ENCODE results near the gene PSMB1. TPM values are rescaled to one million over a fixed set of nuclear protein-coding genes. Genes with fewer than 3 reads are reported as not detected.
"Not testable (repeated sequence)": the region's sequence is repeated elsewhere in the genome, so short reads cannot be mapped to it uniquely, and the experiment has no call there.

The PSMB1 gene
- total RNA-seq, 1 donor = 265 TPM

DNA sequence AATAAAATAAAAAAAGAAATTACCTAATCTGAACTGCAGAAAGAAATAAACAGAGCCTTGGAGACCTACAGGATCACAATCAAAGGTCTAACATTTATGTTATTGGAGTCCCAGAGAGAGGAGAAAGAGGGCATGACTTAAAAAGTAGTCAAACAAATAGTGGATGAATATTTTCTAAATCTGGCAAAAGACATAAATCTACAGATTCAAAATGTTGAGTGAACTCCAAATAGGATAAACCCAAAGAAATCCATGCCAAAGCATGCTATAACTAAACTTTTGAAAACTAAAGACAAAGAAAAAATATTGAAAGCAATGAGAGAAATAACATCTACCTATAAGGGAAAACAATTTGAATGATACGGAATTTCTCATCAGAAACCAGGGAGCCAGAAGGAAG, 38.2 kb downstream of the PSMB1 start:
- Histone ChIP-seq H3K36me3 (ENCODE audit: insufficient read depth, low read length) (no peaks in the 10 kb centered on the region), H2AFZ (ENCODE audit: low read length) (no peak overlapping the region), H3K4me2 (ENCODE audit: insufficient read depth, low read length) (no peak overlapping the region), H3K4me1 (ENCODE audit: insufficient read depth, low read length) (no peaks in the 10 kb centered on the region), H3K79me2 (ENCODE audit: insufficient read depth, low read length) (no peaks in the 10 kb centered on the region), H3K4me3 (ENCODE audit: insufficient read depth, low read length) (no peak overlapping the region), H4K20me1 (ENCODE audit: insufficient read depth, low read length) (no peaks in the 10 kb centered on the region), H3K27ac (ENCODE audit: low read depth, low read length) (no peak overlapping the region), H3K9me3 (ENCODE audit: low read depth, low read length) (no peaks in the 10 kb centered on the region), H3K27me3 (ENCODE audit: insufficient read depth, low read length) (no peaks in the 10 kb centered on the region)
- TF ChIP-seq, protein P1, sequence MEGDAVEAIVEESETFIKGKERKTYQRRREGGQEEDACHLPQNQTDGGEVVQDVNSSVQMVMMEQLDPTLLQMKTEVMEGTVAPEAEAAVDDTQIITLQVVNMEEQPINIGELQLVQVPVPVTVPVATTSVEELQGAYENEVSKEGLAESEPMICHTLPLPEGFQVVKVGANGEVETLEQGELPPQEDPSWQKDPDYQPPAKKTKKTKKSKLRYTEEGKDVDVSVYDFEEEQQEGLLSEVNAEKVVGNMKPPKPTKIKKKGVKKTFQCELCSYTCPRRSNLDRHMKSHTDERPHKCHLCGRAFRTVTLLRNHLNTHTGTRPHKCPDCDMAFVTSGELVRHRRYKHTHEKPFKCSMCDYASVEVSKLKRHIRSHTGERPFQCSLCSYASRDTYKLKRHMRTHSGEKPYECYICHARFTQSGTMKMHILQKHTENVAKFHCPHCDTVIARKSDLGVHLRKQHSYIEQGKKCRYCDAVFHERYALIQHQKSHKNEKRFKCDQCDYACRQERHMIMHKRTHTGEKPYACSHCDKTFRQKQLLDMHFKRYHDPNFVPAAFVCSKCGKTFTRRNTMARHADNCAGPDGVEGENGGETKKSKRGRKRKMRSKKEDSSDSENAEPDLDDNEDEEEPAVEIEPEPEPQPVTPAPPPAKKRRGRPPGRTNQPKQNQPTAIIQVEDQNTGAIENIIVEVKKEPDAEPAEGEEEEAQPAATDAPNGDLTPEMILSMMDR (IDR thresholded peaks at IDR 0.05; ENCODE audit: extremely low read depth, low read depth, low read length) = no peak
- no peak for DNase-seq (ENCODE audit: insufficient read length, low spot score, missing footprints)

DNA sequence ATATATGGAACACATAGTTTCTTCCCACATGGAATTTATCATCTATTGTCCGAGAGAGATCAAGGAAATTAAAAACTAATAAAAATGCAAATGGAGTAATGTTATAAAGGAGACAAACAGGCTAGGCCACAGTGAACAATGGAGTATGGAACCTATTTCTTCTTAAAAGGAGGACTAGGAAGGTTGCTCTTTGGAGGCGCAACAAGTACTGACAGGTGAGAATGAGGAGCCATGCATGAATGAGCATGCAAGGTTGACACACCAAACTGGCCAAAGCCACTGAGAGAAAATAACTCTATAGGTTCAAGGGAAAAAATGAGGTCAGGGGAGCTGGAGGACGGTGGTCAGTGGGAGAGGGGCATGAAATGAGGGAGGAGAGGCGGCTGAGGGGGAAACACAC, 40.9 kb downstream of the PSMB1 start:
- Histone ChIP-seq H3K4me3 (ENCODE audit: insufficient read depth, low read length) (no peak overlapping the region), H3K4me2 (ENCODE audit: insufficient read depth, low read length) (no peak overlapping the region), H3K79me2 (ENCODE audit: insufficient read depth, low read length) (no peaks in the 10 kb centered on the region), H3K36me3 (ENCODE audit: insufficient read depth, low read length) (no peaks in the 10 kb centered on the region), H3K4me1 (ENCODE audit: insufficient read depth, low read length) (no peaks in the 10 kb centered on the region), H3K27ac (ENCODE audit: low read depth, low read length) (no peak overlapping the region), H4K20me1 (ENCODE audit: insufficient read depth, low read length) (no peaks in the 10 kb centered on the region), H3K27me3 (ENCODE audit: insufficient read depth, low read length) (no peaks in the 10 kb centered on the region), H3K9me3 (ENCODE audit: low read depth, low read length) (no peaks in the 10 kb centered on the region), H2AFZ (ENCODE audit: low read length) (no peak overlapping the region)
- DNase-seq (ENCODE audit: insufficient read length, low spot score, missing footprints) = no peak
- TF ChIP-seq, protein P1 (IDR thresholded peaks at IDR 0.05; ENCODE audit: extremely low read depth, low read depth, low read length) = no peak

DNA sequence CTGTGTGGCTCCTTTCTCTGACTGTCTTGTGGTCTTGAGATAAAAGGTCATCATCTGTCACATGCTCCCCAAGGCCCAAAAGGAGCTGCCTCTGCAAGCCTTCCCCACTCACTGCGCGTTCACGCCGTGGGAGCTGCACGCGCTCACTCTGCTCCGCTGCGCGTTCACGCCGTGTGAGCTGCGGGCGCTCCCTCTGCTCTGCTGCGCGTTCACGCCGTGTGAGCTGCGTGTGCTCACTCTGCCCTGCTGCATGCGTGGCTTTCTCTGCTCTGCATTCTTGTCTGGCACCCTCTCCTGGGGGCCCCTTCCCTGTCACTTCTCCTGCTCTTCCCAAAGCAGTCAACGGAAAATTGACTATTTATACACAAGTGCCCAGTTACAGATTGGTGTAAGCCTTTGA, 42.5 kb downstream of the PSMB1 start:
- H2AFZ ChIP-seq (ENCODE audit: low read length) = no peak overlapping the region
- no peak overlapping the region for H3K27ac ChIP-seq (ENCODE audit: low read depth, low read length)
- DNase-seq (ENCODE audit: insufficient read length, low spot score, missing footprints) = no peak
- H3K4me1 ChIP-seq (ENCODE audit: insufficient read depth, low read length) = no peaks in the 10 kb centered on the region
- no peak overlapping the region for H3K4me2 ChIP-seq (ENCODE audit: insufficient read depth, low read length)
- no peaks in the 10 kb centered on the region for H3K36me3 ChIP-seq (ENCODE audit: insufficient read depth, low read length)
- no peaks in the 10 kb centered on the region for H3K27me3 ChIP-seq (ENCODE audit: insufficient read depth, low read length)
- TF ChIP-seq, protein P1 (IDR thresholded peaks at IDR 0.05; ENCODE audit: extremely low read depth, low read depth, low read length) = no peak
- H3K79me2 ChIP-seq (ENCODE audit: insufficient read depth, low read length) = no peaks in the 10 kb centered on the region
- no peaks in the 10 kb centered on the region for H3K9me3 ChIP-seq (ENCODE audit: low read depth, low read length)
- H3K4me3 ChIP-seq (ENCODE audit: insufficient read depth, low read length) = no peak overlapping the region
- H4K20me1 ChIP-seq (ENCODE audit: insufficient read depth, low read length) = no peaks in the 10 kb centered on the region

DNA sequence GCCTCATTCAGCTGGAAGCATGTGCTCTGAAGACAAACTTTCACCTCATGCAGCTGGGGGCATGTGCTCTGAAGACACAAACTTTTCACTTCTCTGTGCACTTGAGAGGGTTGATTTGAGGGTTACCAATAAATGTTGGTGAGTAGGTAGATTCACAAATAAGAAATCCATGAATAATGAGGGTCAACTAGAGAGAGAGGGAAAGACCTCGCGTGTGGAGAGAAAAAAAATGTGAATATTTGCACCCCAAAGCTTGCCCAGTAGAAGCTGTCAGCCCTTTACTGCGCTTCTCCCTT, 43.4 kb downstream of the PSMB1 start:
- Histone ChIP-seq H3K27me3 (ENCODE audit: insufficient read depth, low read length) (no peaks in the 10 kb centered on the region), H3K27ac (ENCODE audit: low read depth, low read length) (no peak overlapping the region), H2AFZ (ENCODE audit: low read length) (no peak overlapping the region), H4K20me1 (ENCODE audit: insufficient read depth, low read length) (no peaks in the 10 kb centered on the region), H3K4me3 (ENCODE audit: insufficient read depth, low read length) (no peak overlapping the region), H3K4me1 (ENCODE audit: insufficient read depth, low read length) (no peaks in the 10 kb centered on the region), H3K4me2 (ENCODE audit: insufficient read depth, low read length) (no peak overlapping the region), H3K36me3 (ENCODE audit: insufficient read depth, low read length) (no peaks in the 10 kb centered on the region), H3K9me3 (ENCODE audit: low read depth, low read length) (no peaks in the 10 kb centered on the region), H3K79me2 (ENCODE audit: insufficient read depth, low read length) (no peaks in the 10 kb centered on the region)
- DNase-seq (ENCODE audit: insufficient read length, low spot score, missing footprints) = no peak
- TF ChIP-seq, protein P1 (IDR thresholded peaks at IDR 0.05; ENCODE audit: extremely low read depth, low read depth, low read length) = no peak

DNA sequence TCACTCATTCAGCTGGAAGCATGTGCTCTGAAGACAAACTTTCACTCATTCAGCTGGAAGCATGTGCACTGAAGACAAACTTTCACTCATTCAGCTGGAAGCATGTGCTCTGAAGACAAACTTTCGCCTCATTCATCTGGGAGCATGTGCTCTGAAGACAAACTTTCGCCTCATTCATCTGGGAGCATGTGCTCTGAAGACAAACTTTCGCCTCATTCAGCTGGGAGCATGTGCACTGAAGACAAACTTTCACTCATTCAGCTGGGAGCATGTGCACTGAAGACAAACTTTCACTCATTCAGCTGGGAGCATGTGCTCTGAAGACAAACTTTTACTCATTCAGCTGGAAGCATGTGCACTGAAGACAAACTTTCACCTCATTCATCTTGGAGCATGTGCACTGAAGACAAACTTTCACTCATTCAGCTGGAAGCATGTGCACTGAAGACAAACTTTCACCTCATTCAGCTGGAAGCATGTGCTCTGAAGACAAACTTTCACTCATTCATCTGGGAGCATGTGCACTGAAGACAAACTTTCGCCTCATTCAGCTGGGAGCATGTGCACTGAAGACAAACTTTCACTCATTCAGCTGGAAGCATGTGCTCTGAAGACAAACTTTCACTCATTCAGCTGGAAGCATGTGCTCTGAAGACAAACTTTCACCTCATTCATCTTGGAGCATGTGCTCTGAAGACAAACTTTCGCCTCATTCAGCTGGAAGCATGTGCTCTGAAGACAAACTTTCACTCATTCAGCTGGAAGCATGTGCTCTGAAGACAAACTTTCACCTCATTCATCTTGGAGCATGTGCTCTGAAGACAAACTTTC, 44.0 kb downstream of the PSMB1 start:
- not testable (repeated sequence) for H3K9me3 ChIP-seq (ENCODE audit: low read depth, low read length); H2AFZ ChIP-seq (ENCODE audit: low read length); H3K27me3 ChIP-seq (ENCODE audit: insufficient read depth, low read length); H3K36me3 ChIP-seq (ENCODE audit: insufficient read depth, low read length); H3K27ac ChIP-seq (ENCODE audit: low read depth, low read length); DNase-seq (ENCODE audit: insufficient read length, low spot score, missing footprints); H4K20me1 ChIP-seq (ENCODE audit: insufficient read depth, low read length); H3K4me3 ChIP-seq (ENCODE audit: insufficient read depth, low read length); H3K79me2 ChIP-seq (ENCODE audit: insufficient read depth, low read length); H3K4me2 ChIP-seq (ENCODE audit: insufficient read depth, low read length); H3K4me1 ChIP-seq (ENCODE audit: insufficient read depth, low read length)

DNA sequence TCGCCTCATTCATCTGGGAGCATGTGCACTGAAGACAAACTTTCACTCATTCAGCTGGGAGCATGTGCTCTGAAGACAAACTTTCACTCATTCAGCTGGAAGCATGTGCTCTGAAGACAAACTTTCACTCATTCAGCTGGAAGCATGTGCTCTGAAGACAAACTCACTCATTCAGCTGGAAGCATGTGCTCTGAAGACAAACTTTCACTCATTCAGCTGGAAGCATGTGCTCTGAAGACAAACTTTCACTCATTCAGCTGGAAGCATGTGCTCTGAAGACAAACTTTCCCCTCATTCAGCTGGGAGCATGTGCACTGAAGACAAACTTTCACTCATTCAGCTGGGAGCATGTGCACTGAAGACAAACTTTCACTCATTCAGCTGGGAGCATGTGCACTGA, 44.8 kb downstream of the PSMB1 start:
- not testable (repeated sequence) for H3K79me2 ChIP-seq (ENCODE audit: insufficient read depth, low read length)

More for the DNA sequence above, 44.8 kb downstream of the PSMB1 start:
- H3K27me3 ChIP-seq (ENCODE audit: insufficient read depth, low read length); H3K27ac ChIP-seq (ENCODE audit: low read depth, low read length); H3K9me3 ChIP-seq (ENCODE audit: low read depth, low read length); H3K4me3 ChIP-seq (ENCODE audit: insufficient read depth, low read length); H3K4me2 ChIP-seq (ENCODE audit: insufficient read depth, low read length); H3K36me3 ChIP-seq (ENCODE audit: insufficient read depth, low read length); H3K4me1 ChIP-seq (ENCODE audit: insufficient read depth, low read length); H2AFZ ChIP-seq (ENCODE audit: low read length); DNase-seq (ENCODE audit: insufficient read length, low spot score, missing footprints); H4K20me1 ChIP-seq (ENCODE audit: insufficient read depth, low read length): not testable (repeated sequence)

Measured in osteoblast (primary cell).